SK-N-MC (cell line): ENCODE data around the gene NAV3.

Experiments used
- EZH2 ChIP-seq: fragments of 200-600 bp; sonication (generic); IDR thresholded peaks from one replicate; pipeline ENCODE4 v1.6.1; 2017; ENCODE audit warnings: antibody characterized with exemption
- FOXP2 ChIP-seq: optimal IDR thresholded peaks from 2 replicates; pipeline ENCODE3; 2011; ENCODE audit warnings: mild to moderate bottlenecking, moderate library complexity; ENCODE audit not compliant: insufficient read depth; ENCODE audit errors: extremely low read length, control extremely low read depth
- POLR2AphosphoS5 ChIP-seq: IDR thresholded peaks from 2 replicates; pipeline ENCODE4 v1.6.1; 2012; ENCODE audit warnings: mild to moderate bottlenecking, low read depth, low read length, borderline replicate concordance

- TF ChIP-seq EZH2 = no peak
- TF ChIP-seq POLR2AphosphoS5 = no peak
- no peak for TF ChIP-seq FOXP2
These were observed 269.1 kb downstream of the NAV3 start for GRCh38 chr12:78099806-78100205.
